ENCODE measurements around the gene BCL2L1.

GRCh38 chr20:31764641-31765305, 42.1 kb upstream of the BCL2L1 start:
- no peak for TF ChIP-seq EZH2 (IDR thresholded peaks at IDR 0.05; ENCODE audit: insufficient read depth, poor library complexity, severe bottlenecking)
- no peak for TF ChIP-seq EZH2phosphoT487 (IDR thresholded peaks at IDR 0.05; ENCODE audit: insufficient read depth, low read depth)
